ENCODE results near the gene PGAM2.

The PGAM2 gene

GRCh38 chr7:44064791-44065430 is 456 bp downstream of the PGAM2 start:
- no peak for TF ChIP-seq CTCF (IDR thresholded peaks at IDR 0.05; ENCODE audit: insufficient read depth, low read length, missing control alignments)
- CTCF ChIA-PET, result interaction anchor here (0.9 to 1.5 kb wide), 4 partner anchors 11 to 136 kb away, joined by 3 to 6 read pairs (median 4); partner anchors contain the start of gene YKT6
- POLR2A ChIA-PET, result interaction anchor here (1.2 to 1.5 kb wide), 3 partner anchors 8 to 132 kb away, joined by 3 to 4 read pairs (median 4); no protein-coding TSS in a partner anchor
- H3K4me3 ChIP-seq (ENCODE audit: low read depth, low read length), result no peak overlapping the region
- no peak for DNase-seq (ENCODE audit: low read depth, low spot score)

GRCh38 chr7:44063894-44064651 is 1.3 kb downstream of the PGAM2 start:
- ChIA-PET CTCF (interaction anchor here (0.6 to 0.9 kb wide), 3 partner anchors 8 to 133 kb away, joined by 3 to 4 read pairs (median 3); no protein-coding TSS in a partner anchor), POLR2A (interaction anchor here (1.5 kb wide), 1 partner anchor 133 kb away, joined by 3 read pairs; no protein-coding TSS in a partner anchor)
- no peak overlapping the region for H3K4me3 ChIP-seq (ENCODE audit: low read depth, low read length)
- no peak for TF ChIP-seq CTCF (IDR thresholded peaks at IDR 0.05; ENCODE audit: insufficient read depth, low read length, missing control alignments)
- no peak for DNase-seq (ENCODE audit: low read depth, low spot score)

- H3K4me3 ChIP-seq (ENCODE audit: low read depth, low read length), result no peak overlapping the region
- no peak for DNase-seq (ENCODE audit: low read depth, low spot score)
- no peak for TF ChIP-seq CTCF (IDR thresholded peaks at IDR 0.05; ENCODE audit: insufficient read depth, low read length, missing control alignments)
- POLR2A ChIA-PET, result no interaction called here
- CTCF ChIA-PET, result interaction anchor here (0.6 to 0.9 kb wide), 2 partner anchors 9 to 12 kb away, joined by 3 read pairs; no protein-coding TSS in a partner anchor
Observed at GRCh38 chr7:44063547-44063893, 1.8 kb downstream of the PGAM2 start.

GRCh38 chr7:44062903-44063295 is 2.5 kb downstream of the PGAM2 start:
- ChIA-PET CTCF (interaction anchor here (0.8 to 0.9 kb wide), 2 partner anchors 8 to 11 kb away, joined by 3 read pairs; no protein-coding TSS in a partner anchor), POLR2A (no interaction called here)
- no peak overlapping the region for H3K4me3 ChIP-seq (ENCODE audit: low read depth, low read length)
- no peak for TF ChIP-seq CTCF (IDR thresholded peaks at IDR 0.05; ENCODE audit: insufficient read depth, low read length, missing control alignments)
- no peak for DNase-seq (ENCODE audit: low read depth, low spot score)

GRCh38 chr7:44062180-44062902 is 3.0 kb downstream of the PGAM2 start:
- no peak for TF ChIP-seq CTCF (IDR thresholded peaks at IDR 0.05; ENCODE audit: insufficient read depth, low read length, missing control alignments)
- DNase-seq (ENCODE audit: low read depth, low spot score), result no peak
- CTCF ChIA-PET, result interaction anchor here (0.8 to 1.1 kb wide), 2 partner anchors 8 to 10 kb away, joined by 3 to 6 read pairs; no protein-coding TSS in a partner anchor
- H3K4me3 ChIP-seq (ENCODE audit: low read depth, low read length), result no peak overlapping the region
- POLR2A ChIA-PET, result no interaction called here
